Activated CD8-positive, alpha-beta T cell treated with anti-CD3 and anti-CD28 coated beads, Interleukin-2, amount 10 ng/mL, durations not matched to agents 7 days and 5 days (primary cell): ENCODE data around the gene ITPKA. TPM values are rescaled to one million over a fixed set of nuclear protein-coding genes. Genes with fewer than 3 reads are reported as not detected.

Source experiments
- ATAC-seq: fragments of 150-1000 bp; cut with Tn5 transposase; one replicate; pipeline ENCODE4 v1.10.0; 2021; ENCODE audit warnings: moderate library complexity
- CTCF ChIA-PET: fragments of 350-600 bp; sonication (Branson Sonifier 250); formaldehyde crosslinking; loops from one replicate; lab custom pipeline; 2021; ENCODE audit warnings: antibody characterized with exemption; lab: Charles Lee
- POLR2A ChIA-PET: fragments of 350-600 bp; sonication (Branson Sonifier 250); formaldehyde crosslinking; loops from one replicate; lab custom pipeline; 2021; ENCODE audit warnings: antibody characterized with exemption; lab: Charles Lee
- DNase-seq: peaks from one replicate; pipeline ENCODE4 v3.0.0-alpha.2; 2020
- H3K27ac Mint-ChIP-seq: one replicate; pipeline ENCODE4 v1.8.0; 2021; ENCODE audit warnings: mild to moderate bottlenecking, mixed read lengths
- H3K27me3 Mint-ChIP-seq: one replicate; pipeline ENCODE4 v1.8.0; 2021; ENCODE audit warnings: low read depth, mixed read lengths
- H3K36me3 Mint-ChIP-seq: one replicate; pipeline ENCODE4 v1.8.0; 2021; ENCODE audit warnings: low read depth, mixed read lengths
- H3K4me1 Mint-ChIP-seq: one replicate; pipeline ENCODE4 v1.8.0; 2021; ENCODE audit warnings: low read depth, mixed read lengths
- H3K4me3 Mint-ChIP-seq: one replicate; pipeline ENCODE4 v1.8.0; 2021; ENCODE audit warnings: mild to moderate bottlenecking, mixed read lengths
- H3K9me3 Mint-ChIP-seq: one replicate; pipeline ENCODE4 v1.8.0; 2022; ENCODE audit warnings: mixed read lengths; ENCODE audit not compliant: insufficient read depth
- total RNA-seq, 2 experiments: library from RNA; stranded (reverse); gene quantifications; one replicate each; pipeline ENCODE4 v1.2.3, GENCODE V29; 2021

Gene ITPKA
- total RNA-seq, 2 experiments from 2014 or later: 0.24 to 0.29 TPM

- H3K4me1 Mint-ChIP-seq: peaks cover 42% of the 10 kb centered on the region
- ChIA-PET POLR2A (no interaction called here), CTCF (interaction anchor here (1.2 kb wide), 1 partner anchor 26 kb away, joined by 3 read pairs; no protein-coding TSS in a partner anchor)
- ATAC-seq: no peak
- no peaks in the 10 kb centered on the region for H3K36me3 Mint-ChIP-seq
- H3K27me3 Mint-ChIP-seq: peaks cover 32% of the 10 kb centered on the region
- H3K4me3 Mint-ChIP-seq: no peak overlapping the region
- no peaks in the 10 kb centered on the region for H3K9me3 Mint-ChIP-seq
- H3K27ac Mint-ChIP-seq: no peak overlapping the region
- DNase-seq: no peak
Measured at GRCh38 chr15:41491889-41492288, 1.8 kb upstream of the ITPKA start.

DNA sequence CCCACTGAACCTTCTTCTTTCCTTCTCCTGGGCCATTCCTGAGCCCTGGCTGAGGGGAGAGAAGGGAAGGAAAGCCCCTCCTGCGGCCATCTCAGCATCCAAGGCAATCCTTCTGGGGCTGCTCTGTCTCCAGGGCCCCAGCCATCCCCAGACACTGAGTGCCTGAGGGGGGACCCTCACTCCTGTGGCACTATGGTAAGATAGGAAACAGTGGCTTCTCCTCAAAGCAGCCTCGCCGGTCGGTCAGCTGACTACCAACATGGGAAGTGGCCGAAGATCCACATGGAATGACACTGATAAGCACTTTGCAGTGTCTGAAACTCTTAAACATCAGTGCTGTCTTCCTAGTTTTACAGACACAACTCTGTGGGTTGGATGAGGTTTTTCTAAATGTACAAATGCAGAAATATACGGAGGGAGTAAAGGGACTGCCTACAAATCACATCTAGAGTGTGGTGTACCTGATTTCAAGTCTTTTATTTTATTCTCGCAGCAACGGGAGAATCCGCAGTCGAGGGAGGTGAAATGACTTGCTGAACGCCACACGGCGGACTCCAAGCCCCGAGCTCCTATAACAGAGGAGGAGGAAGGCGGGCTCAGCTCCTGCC lies 973 bp upstream of the ITPKA start:
- ATAC-seq (no peak), DNase-seq (no peak)
- POLR2A ChIA-PET: interaction anchor here (0.6 to 0.9 kb wide), 5 partner anchors 9 to 395 kb away, joined by 3 read pairs; no protein-coding TSS in a partner anchor
- H3K4me1 Mint-ChIP-seq: peaks cover 41% of the 10 kb centered on the region
- H3K27ac Mint-ChIP-seq: no peak overlapping the region
- no peaks in the 10 kb centered on the region for H3K9me3 Mint-ChIP-seq
- H3K36me3 Mint-ChIP-seq: no peaks in the 10 kb centered on the region
- CTCF ChIA-PET: interaction anchor here (1.0 to 2.5 kb wide), 3 partner anchors 11 to 26 kb away, joined by 4 to 14 read pairs (median 4); no protein-coding TSS in a partner anchor
- peaks cover 40% of the 10 kb centered on the region for H3K27me3 Mint-ChIP-seq
- H3K4me3 Mint-ChIP-seq: peak overlapping the region; percentile 70

- Mint-ChIP-seq H3K4me1 (peaks cover 38% of the 10 kb centered on the region), H3K36me3 (no peaks in the 10 kb centered on the region), H3K4me3 (peak overlapping the region; percentile 48), H3K27me3 (peaks cover 46% of the 10 kb centered on the region), H3K27ac (no peak overlapping the region), H3K9me3 (no peaks in the 10 kb centered on the region)
- ChIA-PET CTCF (interaction anchor here (1.4 to 2.5 kb wide), 2 partner anchors 9 to 27 kb away, joined by 4 to 14 read pairs; no protein-coding TSS in a partner anchor), POLR2A (no interaction called here)
- ATAC-seq (no peak), DNase-seq (no peak)
Measured at GRCh38 chr15:41493902-41494189, 172 bp downstream of the ITPKA start.

DNA sequence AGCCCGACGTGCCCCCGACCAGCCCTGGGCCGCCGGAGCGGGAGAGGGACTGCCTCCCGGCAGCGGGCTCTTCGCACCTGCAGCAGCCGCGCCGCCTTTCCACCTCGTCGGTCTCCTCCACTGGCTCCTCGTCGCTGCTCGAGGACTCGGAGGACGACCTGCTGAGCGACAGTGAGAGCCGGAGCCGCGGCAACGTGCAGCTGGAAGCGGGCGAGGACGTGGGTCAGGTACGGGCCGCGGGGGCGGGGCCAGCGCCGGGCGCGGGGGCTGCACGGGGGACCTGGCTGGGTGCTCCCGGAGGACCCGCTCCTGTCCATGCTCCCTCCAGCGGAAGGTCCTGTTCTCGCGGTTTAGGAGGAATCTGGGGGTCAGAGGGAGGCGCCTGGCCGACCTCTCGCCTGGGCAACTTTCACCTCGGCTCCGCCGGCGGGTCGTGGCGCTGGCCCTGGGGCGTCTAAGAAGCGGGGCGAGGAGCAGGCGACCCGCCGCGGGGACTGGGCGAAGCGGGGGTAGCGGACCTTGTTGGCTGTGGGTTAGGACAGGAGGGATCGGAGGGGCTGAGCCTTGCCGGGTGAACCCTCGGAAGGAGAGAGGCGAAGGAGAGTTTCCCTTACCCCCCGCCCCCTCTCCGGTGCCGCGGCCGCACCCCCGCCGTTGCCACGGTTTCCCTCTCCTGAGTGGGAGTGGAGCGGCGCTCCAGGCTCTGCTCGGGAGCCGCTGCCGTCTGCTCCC lies 682 bp downstream of the ITPKA start:
- DNase-seq: peak; percentile 47
- POLR2A ChIA-PET: no interaction called here
- Mint-ChIP-seq H3K36me3 (no peaks in the 10 kb centered on the region), H3K4me3 (peak overlapping the region; percentile 58), H3K4me1 (peaks cover 38% of the 10 kb centered on the region), H3K27ac (no peak overlapping the region), H3K9me3 (no peaks in the 10 kb centered on the region), H3K27me3 (peaks cover 51% of the 10 kb centered on the region)
- ATAC-seq: peak; percentile 21
- CTCF ChIA-PET: interaction anchor here (2.5 kb wide), 1 partner anchor 28 kb away, joined by 14 read pairs; no protein-coding TSS in a partner anchor

GRCh38 chr15:41494922-41495735 lies 1.5 kb downstream of the ITPKA start:
- peak overlapping the region; percentile 49 for H3K4me3 Mint-ChIP-seq
- DNase-seq (peak; percentile 48), ATAC-seq (no peak)
- ChIA-PET CTCF (interaction anchor here (0.9 to 2.5 kb wide), 2 partner anchors 29 kb away, joined by 3 to 14 read pairs; no protein-coding TSS in a partner anchor), POLR2A (no interaction called here)
- H3K4me1 Mint-ChIP-seq: peaks cover 32% of the 10 kb centered on the region
- H3K36me3 Mint-ChIP-seq: no peaks in the 10 kb centered on the region
- peaks cover 56% of the 10 kb centered on the region for H3K27me3 Mint-ChIP-seq
- H3K9me3 Mint-ChIP-seq: no peaks in the 10 kb centered on the region
- H3K27ac Mint-ChIP-seq: no peak overlapping the region

- H3K36me3 Mint-ChIP-seq: no peaks in the 10 kb centered on the region
- ChIA-PET CTCF (interaction anchor here (0.9 kb wide), 1 partner anchor 30 kb away, joined by 3 read pairs; no protein-coding TSS in a partner anchor), POLR2A (no interaction called here)
- ATAC-seq: no peak
- DNase-seq: no peak
- no peaks in the 10 kb centered on the region for H3K9me3 Mint-ChIP-seq
- peaks cover 32% of the 10 kb centered on the region for H3K4me1 Mint-ChIP-seq
- H3K4me3 Mint-ChIP-seq: peak overlapping the region; percentile 22
- H3K27me3 Mint-ChIP-seq: peaks cover 63% of the 10 kb centered on the region
- H3K27ac Mint-ChIP-seq: no peak overlapping the region
Measured at GRCh38 chr15:41495736-41496599, 2.3 kb downstream of the ITPKA start.

GRCh38 chr15:41498657-41499056 lies 5.0 kb downstream of the ITPKA start:
- no peak for ATAC-seq
- Mint-ChIP-seq H3K4me3 (no peak overlapping the region), H3K9me3 (no peaks in the 10 kb centered on the region), H3K36me3 (no peaks in the 10 kb centered on the region), H3K4me1 (peaks cover 38% of the 10 kb centered on the region), H3K27me3 (peaks cover 74% of the 10 kb centered on the region), H3K27ac (no peak overlapping the region)
- CTCF ChIA-PET: no interaction called here
- POLR2A ChIA-PET: no interaction called here
- DNase-seq: no peak

GRCh38 chr15:41499109-41499851 lies 5.6 kb downstream of the ITPKA start:
- CTCF ChIA-PET: interaction anchor here (0.8 kb wide), 1 partner anchor 33 kb away, joined by 3 read pairs; no protein-coding TSS in a partner anchor
- H3K4me1 Mint-ChIP-seq: peaks cover 39% of the 10 kb centered on the region

DNA sequence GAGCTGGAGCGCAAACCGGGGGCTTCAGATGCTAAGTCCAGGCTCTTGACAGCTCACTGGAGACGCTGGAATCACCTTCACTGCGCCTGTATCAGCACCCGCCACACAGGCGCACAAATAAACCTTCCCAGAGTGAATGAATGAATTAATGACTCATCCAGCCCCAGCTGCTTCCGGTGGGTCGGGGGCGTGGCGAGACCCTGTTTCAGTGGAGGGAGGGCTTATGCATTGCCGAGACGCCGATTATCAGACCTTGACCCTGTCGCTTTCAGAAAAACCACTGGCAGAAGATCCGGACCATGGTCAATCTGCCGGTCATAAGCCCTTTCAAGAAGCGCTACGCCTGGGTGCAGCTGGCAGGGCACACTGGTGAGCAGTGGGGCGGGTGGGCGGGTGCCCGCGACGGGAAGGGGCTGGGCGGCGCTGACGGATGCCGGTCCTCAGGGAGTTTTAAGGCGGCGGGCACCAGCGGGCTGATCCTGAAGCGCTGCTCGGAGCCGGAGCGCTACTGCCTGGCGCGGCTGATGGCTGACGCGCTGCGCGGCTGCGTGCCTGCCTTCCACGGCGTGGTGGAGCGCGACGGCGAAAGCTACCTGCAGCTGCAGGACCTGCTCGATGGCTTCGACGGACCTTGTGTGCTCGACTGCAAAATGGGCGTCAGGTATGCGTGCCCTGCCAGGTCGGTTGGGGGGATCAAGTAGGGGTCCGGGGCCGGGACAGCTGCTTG lies 7.7 kb downstream of the ITPKA start:
- Mint-ChIP-seq H3K27me3 (peaks cover 78% of the 10 kb centered on the region), H3K27ac (no peak overlapping the region), H3K4me1 (peaks cover 32% of the 10 kb centered on the region), H3K4me3 (peak overlapping the region; percentile 55), H3K36me3 (no peaks in the 10 kb centered on the region), H3K9me3 (no peaks in the 10 kb centered on the region)
- CTCF ChIA-PET: interaction anchor here (1.1 kb wide), 1 partner anchor 61 kb away, joined by 3 read pairs; no protein-coding TSS in a partner anchor
- ATAC-seq: peak; percentile 50
- DNase-seq: peak; percentile 42
- POLR2A ChIA-PET: no interaction called here

More at GRCh38 chr15:41499109-41499851, 5.6 kb downstream of the ITPKA start:
- H3K27me3 Mint-ChIP-seq: peaks cover 76% of the 10 kb centered on the region
- ATAC-seq: no peak
- H3K36me3 Mint-ChIP-seq: no peaks in the 10 kb centered on the region
- no peak overlapping the region for H3K27ac Mint-ChIP-seq
- no peak for DNase-seq
- no peak overlapping the region for H3K4me3 Mint-ChIP-seq
- H3K9me3 Mint-ChIP-seq: no peaks in the 10 kb centered on the region
- POLR2A ChIA-PET: no interaction called here
